HFFc6 (cell line): ENCODE results near the gene SLC36A3. TPM values are rescaled to one million over a fixed set of nuclear protein-coding genes. Genes with fewer than 3 reads are reported as not detected.

Experiments
- DNase-seq: peaks from one replicate; pipeline ENCODE4 v3.0.0-alpha.2; 2018
- H3K27ac Mint-ChIP-seq: 2 replicates; pipeline ENCODE4 v1.8.0; 2020; ENCODE audit warnings: mild to moderate bottlenecking, mixed read lengths
- H3K27me3 Mint-ChIP-seq: 2 replicates; pipeline ENCODE4 v1.8.0; 2021; ENCODE audit warnings: mild to moderate bottlenecking, moderate library complexity, mixed read lengths; ENCODE audit not compliant: insufficient read depth
- H3K36me3 Mint-ChIP-seq: 2 replicates; pipeline ENCODE4 v1.8.0; 2021; ENCODE audit warnings: low read depth, mixed read lengths
- H3K4me1 Mint-ChIP-seq: 2 replicates; pipeline ENCODE4 v1.8.0; 2020; ENCODE audit warnings: low read depth, mixed read lengths
- H3K4me3 Mint-ChIP-seq: 2 replicates; pipeline ENCODE4 v1.8.0; 2020; ENCODE audit warnings: mild to moderate bottlenecking, moderate library complexity, mixed read lengths
- H3K9me3 Mint-ChIP-seq: 2 replicates; pipeline ENCODE4 v1.8.0; 2020; ENCODE audit warnings: mild to moderate bottlenecking, mixed read lengths
- CTCF ChIP-seq: fragments of 200-600 bp; sonication (generic); IDR thresholded peaks from 2 replicates; pipeline ENCODE4 v1.5.0; 2021; ENCODE audit warnings: antibody characterized with exemption, mild to moderate bottlenecking
- total RNA-seq, 6 experiments: library from RNA; stranded (reverse); fragmentation: NEBNext Ultra II Directional; extraction: Animal tissue kit (Norgen Biotek cat#: 25700); gene quantifications; 2 replicates in 1 of 6; 3 replicates in 5 of 6; pipeline ENCODE4 v1.2.3, GENCODE V29; 2021

SLC36A3 gene
- total RNA-seq, 6 experiments from 2014 or later, result not detected

- H3K27ac Mint-ChIP-seq, result no peak overlapping the region
- DNase-seq, result no peak
- H3K9me3 Mint-ChIP-seq, result no peaks in the 10 kb centered on the region
- peaks cover 20% of the 10 kb centered on the region for H3K27me3 Mint-ChIP-seq
- no peak for TF ChIP-seq CTCF
- peaks cover 9% of the 10 kb centered on the region for H3K4me1 Mint-ChIP-seq
- no peaks in the 10 kb centered on the region for H3K36me3 Mint-ChIP-seq
- no peak overlapping the region for H3K4me3 Mint-ChIP-seq
Observed at GRCh38 chr5:151283120-151283825, 20.3 kb downstream of the SLC36A3 start.

- H3K27me3 Mint-ChIP-seq, result peaks cover 21% of the 10 kb centered on the region
- peaks cover 9% of the 10 kb centered on the region for H3K4me1 Mint-ChIP-seq
- H3K36me3 Mint-ChIP-seq, result no peaks in the 10 kb centered on the region
- no peak overlapping the region for H3K4me3 Mint-ChIP-seq
- DNase-seq, result peak; percentile 17
- no peak for TF ChIP-seq CTCF
- no peaks in the 10 kb centered on the region for H3K9me3 Mint-ChIP-seq
- H3K27ac Mint-ChIP-seq, result no peak overlapping the region
Observed at GRCh38 chr5:151281001-151281639, 22.4 kb downstream of the SLC36A3 start.

GRCh38 chr5:151280443-151280842 is 23.1 kb downstream of the SLC36A3 start:
- no peak for TF ChIP-seq CTCF
- Mint-ChIP-seq H3K4me3 (no peak overlapping the region), H3K9me3 (no peaks in the 10 kb centered on the region), H3K27ac (no peak overlapping the region), H3K4me1 (peaks cover 9% of the 10 kb centered on the region), H3K36me3 (no peaks in the 10 kb centered on the region), H3K27me3 (peaks cover 21% of the 10 kb centered on the region)
- DNase-seq, result no peak

GRCh38 chr5:151278845-151279244 is 24.7 kb downstream of the SLC36A3 start:
- Mint-ChIP-seq H3K4me1 (peaks cover 9% of the 10 kb centered on the region), H3K4me3 (no peak overlapping the region), H3K27me3 (peaks cover 10% of the 10 kb centered on the region), H3K36me3 (no peaks in the 10 kb centered on the region), H3K9me3 (no peaks in the 10 kb centered on the region), H3K27ac (no peak overlapping the region)
- DNase-seq, result no peak
- no peak for TF ChIP-seq CTCF

GRCh38 chr5:151275803-151276202 is 27.8 kb downstream of the SLC36A3 start:
- Mint-ChIP-seq H3K4me3 (no peak overlapping the region), H3K27ac (no peak overlapping the region), H3K36me3 (no peaks in the 10 kb centered on the region), H3K27me3 (peaks cover 7% of the 10 kb centered on the region), H3K9me3 (no peaks in the 10 kb centered on the region), H3K4me1 (no peaks in the 10 kb centered on the region)
- no peak for TF ChIP-seq CTCF
- DNase-seq, result no peak
